Effector memory CD8-positive, alpha-beta T cell (primary cell): Measurements from ENCODE around the gene PSD2.

Source experiments
- ATAC-seq: fragments of 150-1000 bp; cut with Tn5 transposase; replicated peaks from 2 replicates; pipeline ENCODE4 v1.10.0; 2021; ENCODE audit warnings: mild to moderate bottlenecking, moderate library complexity
- DNase-seq, 3 experiments: peaks; one replicate each; pipeline ENCODE4 v3.0.0; 2021
- H3K27ac Mint-ChIP-seq, 2 donors: one replicate each; pipeline ENCODE4 v1.8.0; 2022; ENCODE audit warnings: mild to moderate bottlenecking in 2 of 2, mixed read lengths in 2 of 2, moderate library complexity in 2 of 2
- H3K27me3 Mint-ChIP-seq, 2 donors: one replicate each; pipeline ENCODE4 v1.8.0; 2022; ENCODE audit warnings: mixed read lengths in 2 of 2
- H3K36me3 Mint-ChIP-seq: one replicate; pipeline ENCODE4 v1.8.0; 2022; ENCODE audit warnings: mild to moderate bottlenecking, moderate library complexity, mixed read lengths; ENCODE audit not compliant: insufficient read depth
- H3K4me1 Mint-ChIP-seq, 2 donors: one replicate each; pipeline ENCODE4 v1.8.0; 2022; ENCODE audit warnings: low read depth in 2 of 2, mixed read lengths in 2 of 2
- H3K4me3 Mint-ChIP-seq, 2 donors: one replicate each; pipeline ENCODE4 v1.8.0; 2022; ENCODE audit warnings: mild to moderate bottlenecking in 2 of 2, mixed read lengths in 2 of 2, moderate library complexity in 2 of 2
- H3K9me3 Mint-ChIP-seq, 2 donors: one replicate each; pipeline ENCODE4 v1.8.0; 2022; ENCODE audit warnings: mixed read lengths in 2 of 2

PSD2 gene

DNA sequence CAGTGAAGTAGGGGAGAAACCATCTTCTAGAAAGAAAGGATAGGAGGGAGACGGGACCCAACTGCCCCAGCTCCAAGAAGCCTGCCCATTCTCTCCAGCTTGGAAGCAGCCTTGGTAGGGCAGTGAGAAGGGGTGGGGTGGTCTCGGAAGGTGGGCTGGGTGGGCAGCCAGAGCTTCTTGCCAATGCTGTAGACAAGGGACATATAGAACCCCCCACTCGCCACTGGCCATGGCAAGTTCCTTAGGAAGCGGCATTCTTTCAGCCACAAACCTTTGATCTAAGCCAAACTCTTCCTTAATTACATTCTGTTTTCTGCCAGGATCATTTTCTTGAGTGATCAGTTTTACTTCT lies 90.2 kb downstream of the PSD2 start:
- H3K27me3 Mint-ChIP-seq, result peaks cover 13 to 45% of the 10 kb centered on the region in 2 donors
- H3K4me3 Mint-ChIP-seq, result no peak overlapping the region
- DNase-seq (no peak), ATAC-seq (no peak)
- H3K4me1 Mint-ChIP-seq, result peaks cover 0 to 1% of the 10 kb centered on the region in 2 donors
- H3K9me3 Mint-ChIP-seq, result no peaks in the 10 kb centered on the region
- H3K27ac Mint-ChIP-seq, result no peak overlapping the region
- H3K36me3 Mint-ChIP-seq, result no peaks in the 10 kb centered on the region

GRCh38 chr5:139886213-139886612 lies 90.6 kb downstream of the PSD2 start:
- no peak for ATAC-seq

GRCh38 chr5:139888370-139888769 lies 92.8 kb downstream of the PSD2 start:
- H3K4me3 Mint-ChIP-seq, result no peak overlapping the region
- H3K36me3 Mint-ChIP-seq, result no peaks in the 10 kb centered on the region
- peaks cover 13 to 67% of the 10 kb centered on the region in 2 donors for H3K27me3 Mint-ChIP-seq
- no peak for ATAC-seq
- no peaks in the 10 kb centered on the region for H3K9me3 Mint-ChIP-seq
- H3K4me1 Mint-ChIP-seq, result peaks cover 0 to 1% of the 10 kb centered on the region in 2 donors
- DNase-seq, result no peak
- H3K27ac Mint-ChIP-seq, result no peak overlapping the region

More at GRCh38 chr5:139886213-139886612, 90.6 kb downstream of the PSD2 start:
- Mint-ChIP-seq H3K27ac (no peak overlapping the region), H3K36me3 (no peaks in the 10 kb centered on the region), H3K4me1 (peaks cover 0 to 1% of the 10 kb centered on the region in 2 donors), H3K9me3 (no peaks in the 10 kb centered on the region), H3K4me3 (no peak overlapping the region), H3K27me3 (peaks cover 13 to 48% of the 10 kb centered on the region in 2 donors)
- DNase-seq, result no peak

GRCh38 chr5:139889410-139889809 lies 93.8 kb downstream of the PSD2 start:
- ATAC-seq (no peak), DNase-seq (no peak)
- Mint-ChIP-seq H3K9me3 (no peaks in the 10 kb centered on the region), H3K4me1 (peaks cover 0 to 1% of the 10 kb centered on the region in 2 donors), H3K36me3 (no peaks in the 10 kb centered on the region), H3K27me3 (peaks cover 13 to 65% of the 10 kb centered on the region in 2 donors), H3K27ac (no peak overlapping the region), H3K4me3 (no peak overlapping the region)

GRCh38 chr5:139893873-139894272 lies 98.3 kb downstream of the PSD2 start:
- no peak overlapping the region for H3K4me3 Mint-ChIP-seq
- peaks cover 13 to 59% of the 10 kb centered on the region in 2 donors for H3K27me3 Mint-ChIP-seq
- no peak for DNase-seq
- peaks cover 17 to 29% of the 10 kb centered on the region in 2 donors for H3K4me1 Mint-ChIP-seq
- H3K27ac Mint-ChIP-seq, result no peak overlapping the region
- H3K9me3 Mint-ChIP-seq, result no peaks in the 10 kb centered on the region
- H3K36me3 Mint-ChIP-seq, result no peaks in the 10 kb centered on the region
- ATAC-seq, result no peak
